ENCODE measurements around the gene DENND4A.

DNA sequence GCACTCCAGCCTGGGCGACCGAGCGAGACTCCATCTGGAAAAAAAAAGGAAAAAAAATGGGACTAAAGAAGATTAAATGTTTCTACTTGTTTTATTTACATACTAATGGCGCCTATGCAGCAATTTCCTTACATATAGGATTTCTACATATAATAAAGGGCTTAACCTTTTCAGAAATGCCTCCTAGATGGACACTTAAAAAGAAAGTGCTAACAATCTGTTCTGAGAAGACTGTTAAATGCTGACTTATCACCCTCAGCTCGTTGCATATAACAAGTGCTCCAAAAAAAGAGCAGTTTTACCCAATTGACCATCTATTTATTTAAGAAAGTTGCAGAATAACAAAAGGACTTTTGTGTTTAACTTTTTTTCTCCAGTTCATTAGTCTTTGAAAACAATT lies 32.7 kb downstream of the DENND4A start:
- TF ChIP-seq, protein P1, sequence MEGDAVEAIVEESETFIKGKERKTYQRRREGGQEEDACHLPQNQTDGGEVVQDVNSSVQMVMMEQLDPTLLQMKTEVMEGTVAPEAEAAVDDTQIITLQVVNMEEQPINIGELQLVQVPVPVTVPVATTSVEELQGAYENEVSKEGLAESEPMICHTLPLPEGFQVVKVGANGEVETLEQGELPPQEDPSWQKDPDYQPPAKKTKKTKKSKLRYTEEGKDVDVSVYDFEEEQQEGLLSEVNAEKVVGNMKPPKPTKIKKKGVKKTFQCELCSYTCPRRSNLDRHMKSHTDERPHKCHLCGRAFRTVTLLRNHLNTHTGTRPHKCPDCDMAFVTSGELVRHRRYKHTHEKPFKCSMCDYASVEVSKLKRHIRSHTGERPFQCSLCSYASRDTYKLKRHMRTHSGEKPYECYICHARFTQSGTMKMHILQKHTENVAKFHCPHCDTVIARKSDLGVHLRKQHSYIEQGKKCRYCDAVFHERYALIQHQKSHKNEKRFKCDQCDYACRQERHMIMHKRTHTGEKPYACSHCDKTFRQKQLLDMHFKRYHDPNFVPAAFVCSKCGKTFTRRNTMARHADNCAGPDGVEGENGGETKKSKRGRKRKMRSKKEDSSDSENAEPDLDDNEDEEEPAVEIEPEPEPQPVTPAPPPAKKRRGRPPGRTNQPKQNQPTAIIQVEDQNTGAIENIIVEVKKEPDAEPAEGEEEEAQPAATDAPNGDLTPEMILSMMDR (IDR thresholded peaks at IDR 0.05; ENCODE audit: borderline replicate concordance, extremely low read depth, low read length, poor library complexity, severe bottlenecking), result no peak
- TF ChIP-seq EZH2 (IDR thresholded peaks at IDR 0.05; ENCODE audit: borderline replicate concordance, low read depth, low read length, severe bottlenecking), result no peak
